Stimulated activated CD8-positive, alpha-beta memory T cell treated with anti-CD3 and anti-CD28 coated beads, Interleukin-7, amount 100 ng/mL, for 48 hours (primary cell): Measurements from ENCODE around the gene KHNYN.
"Not testable (repeated sequence)": the region's sequence is repeated elsewhere in the genome, so short reads cannot be mapped to it uniquely, and the experiment has no call there.

ENCODE experiments used
- DNase-seq, 2 donors: peaks; one replicate each; pipeline ENCODE4 v3.0.0-alpha.2; 2020; ENCODE audit warnings: low read depth in 1 of 2; ENCODE audit errors: extremely low read depth in 1 of 2

Gene KHNYN

DNA sequence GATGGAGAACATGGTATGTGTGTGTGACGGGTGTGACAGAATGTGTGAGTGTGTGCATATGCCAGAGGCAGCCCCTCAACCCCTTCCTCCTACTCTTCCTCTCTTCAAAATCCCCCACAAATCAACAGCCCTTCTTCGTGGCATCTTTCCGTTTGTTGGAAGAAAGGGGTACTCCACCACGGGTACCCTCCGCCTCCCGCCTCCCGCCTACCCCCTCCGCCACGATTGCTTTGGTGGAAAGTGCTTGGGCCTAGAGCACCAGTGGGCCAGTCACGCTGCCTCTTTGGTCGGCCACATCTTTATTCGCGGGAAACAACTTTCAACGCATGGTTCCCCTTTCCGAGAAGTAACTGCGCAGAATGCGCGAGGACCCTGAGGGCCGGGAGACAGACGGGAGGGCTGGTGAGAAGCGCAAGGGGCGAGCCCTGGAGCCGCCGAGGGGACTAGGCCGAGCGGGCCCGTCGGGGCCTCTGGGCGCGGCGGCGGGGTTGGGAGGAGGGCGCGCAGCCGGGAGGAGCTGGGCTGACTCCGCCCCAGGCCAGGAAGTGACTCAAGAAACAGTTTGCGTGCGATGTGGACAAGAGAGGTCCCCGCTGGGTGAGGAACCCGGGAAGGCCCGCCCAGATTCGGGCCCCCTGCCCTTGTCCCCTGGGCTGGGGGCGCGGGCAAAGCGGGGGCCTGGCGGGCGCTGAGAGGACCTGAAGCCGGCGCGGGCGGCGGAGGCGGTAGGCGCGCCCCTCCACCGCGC lies at the start of gene KHNYN, which contains the start of gene CBLN3:
KHNYN (plus strand) TSS at position 560 of the 748 bp plus-strand sequence. CDS start 777 bp downstream, outside the sequence.
CBLN3 (minus strand) TSS at position 274 of the 748 bp plus-strand sequence. CDS start 614 bp downstream, outside the sequence.
- DNase-seq = peak; percentile 78 to 85

DNA sequence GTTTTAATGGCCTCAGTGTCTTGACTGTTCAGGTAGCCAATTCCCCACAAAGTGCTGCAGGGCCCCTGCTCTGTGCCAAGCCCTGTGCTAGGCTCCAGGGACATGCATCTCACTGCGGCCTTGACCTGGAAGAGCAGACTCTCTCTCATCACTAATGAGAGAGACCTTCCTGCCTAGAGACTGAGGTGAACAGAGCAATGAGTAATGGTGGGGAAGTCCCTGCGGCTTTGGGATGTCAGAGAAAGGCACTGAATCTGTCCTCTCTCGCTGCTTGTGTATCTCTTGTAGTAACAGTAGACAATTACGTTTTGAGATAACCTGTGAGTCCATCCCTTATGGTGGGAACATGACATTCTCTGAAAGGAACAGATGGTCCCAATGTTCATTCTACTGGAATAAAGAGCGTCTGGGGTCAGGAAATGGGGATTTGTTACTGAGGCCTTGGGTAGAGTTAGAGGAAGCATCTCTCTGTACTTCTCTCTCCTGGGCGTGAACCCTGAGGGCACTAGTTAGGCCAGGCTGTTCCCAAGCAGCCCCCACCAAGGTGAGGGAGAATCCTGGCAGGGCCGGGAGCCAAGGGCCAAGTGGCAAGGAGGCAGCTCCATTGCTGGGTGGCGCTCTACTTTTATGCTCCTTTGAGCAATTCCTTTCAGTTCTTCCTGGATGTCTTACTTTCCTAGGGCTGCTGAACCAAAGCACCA lies 48.2 kb upstream of the KHNYN start:
- no peak for DNase-seq

DNA sequence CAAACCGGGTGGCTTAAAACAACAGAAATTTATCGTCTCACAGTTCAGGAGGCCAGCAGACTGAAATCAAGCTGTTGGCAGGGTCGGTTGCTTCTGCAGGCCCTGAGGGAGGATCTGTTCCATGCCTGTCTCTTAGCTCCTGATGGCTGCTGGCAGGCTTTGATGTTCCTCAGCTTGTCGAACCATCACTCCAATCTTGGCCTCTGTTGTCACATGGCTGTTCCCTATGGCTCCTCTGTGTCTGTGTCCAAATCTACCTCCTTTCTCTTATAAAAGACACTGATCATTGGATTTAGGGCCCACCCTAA lies 47.7 kb upstream of the KHNYN start:
- no peak for DNase-seq

DNA sequence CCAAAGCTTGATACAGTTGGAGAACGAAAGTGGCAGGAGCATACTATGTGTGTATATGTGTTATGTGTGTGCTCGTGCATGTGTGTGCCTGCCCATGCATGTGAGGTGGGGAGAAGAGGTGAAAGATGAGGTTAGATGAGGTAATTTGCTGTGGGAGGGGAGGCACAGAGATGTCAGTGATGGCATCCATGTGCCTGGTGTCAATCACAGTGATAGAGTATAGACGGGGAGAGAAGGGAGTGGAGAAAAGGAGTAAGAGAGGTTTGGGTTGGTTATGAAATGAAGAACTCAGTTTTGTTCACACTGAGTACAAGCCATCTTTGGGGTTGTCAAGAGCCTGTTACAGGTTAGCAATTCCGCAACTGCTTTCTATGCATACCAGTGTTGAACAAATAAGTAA lies 45.6 kb upstream of the KHNYN start:
- DNase-seq = no peak

DNA sequence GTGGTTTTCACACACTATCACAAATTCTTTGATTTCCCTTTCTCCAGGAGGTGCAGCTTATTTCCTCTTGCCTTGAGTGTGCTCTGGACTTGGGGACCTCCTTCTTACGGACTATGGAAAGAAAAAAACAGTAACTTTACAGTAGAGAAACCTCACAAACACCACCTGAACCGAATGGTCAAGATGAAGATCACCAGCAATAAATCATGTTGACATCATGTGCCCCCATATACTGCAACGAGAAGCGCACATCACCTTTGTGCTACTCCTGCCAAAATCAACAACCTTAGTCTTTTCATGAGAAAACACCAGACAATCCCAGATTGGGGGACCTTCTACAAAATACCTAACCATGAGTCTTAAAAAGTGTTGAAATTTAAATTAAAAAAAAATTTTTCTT lies 44.2 kb upstream of the KHNYN start:
- no peak for DNase-seq

DNA sequence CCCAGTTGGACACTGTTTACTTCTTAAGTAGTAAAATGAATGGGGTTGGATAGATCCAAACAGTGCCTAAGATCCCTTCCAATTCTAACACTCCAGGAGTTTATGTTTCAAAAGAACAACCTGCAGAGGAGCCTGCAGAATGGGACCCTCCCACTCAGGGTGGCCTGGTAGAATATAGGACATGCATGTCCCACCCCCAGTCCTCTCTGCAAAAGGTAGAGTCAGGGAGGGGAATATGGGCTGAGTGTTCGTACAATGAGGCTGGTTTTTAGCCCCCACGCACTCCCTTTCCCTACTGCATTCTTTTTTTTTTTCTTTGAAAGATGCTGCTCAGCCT lies 42.8 kb upstream of the KHNYN start:
- DNase-seq = no peak

DNA sequence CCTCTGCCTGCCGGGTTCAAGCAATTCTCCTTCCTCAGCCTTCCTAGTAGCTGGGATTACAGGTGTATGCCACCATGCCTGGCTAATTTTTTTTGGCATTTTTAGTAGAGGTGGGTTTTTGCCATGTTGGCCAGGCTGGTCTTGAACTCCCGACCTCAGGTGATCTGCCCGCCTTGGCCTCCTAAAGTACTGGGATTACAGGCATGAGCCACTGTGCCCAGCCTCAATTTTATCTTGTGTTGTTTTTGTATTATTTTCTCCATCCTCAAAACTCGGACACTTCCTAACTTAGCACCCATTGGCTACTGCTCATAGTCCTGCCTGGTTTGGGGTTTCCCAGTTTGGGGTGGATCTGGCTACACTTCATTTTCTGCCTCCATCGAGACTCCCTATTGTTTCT lies 42.2 kb upstream of the KHNYN start:
- not testable (repeated sequence) for DNase-seq

DNA sequence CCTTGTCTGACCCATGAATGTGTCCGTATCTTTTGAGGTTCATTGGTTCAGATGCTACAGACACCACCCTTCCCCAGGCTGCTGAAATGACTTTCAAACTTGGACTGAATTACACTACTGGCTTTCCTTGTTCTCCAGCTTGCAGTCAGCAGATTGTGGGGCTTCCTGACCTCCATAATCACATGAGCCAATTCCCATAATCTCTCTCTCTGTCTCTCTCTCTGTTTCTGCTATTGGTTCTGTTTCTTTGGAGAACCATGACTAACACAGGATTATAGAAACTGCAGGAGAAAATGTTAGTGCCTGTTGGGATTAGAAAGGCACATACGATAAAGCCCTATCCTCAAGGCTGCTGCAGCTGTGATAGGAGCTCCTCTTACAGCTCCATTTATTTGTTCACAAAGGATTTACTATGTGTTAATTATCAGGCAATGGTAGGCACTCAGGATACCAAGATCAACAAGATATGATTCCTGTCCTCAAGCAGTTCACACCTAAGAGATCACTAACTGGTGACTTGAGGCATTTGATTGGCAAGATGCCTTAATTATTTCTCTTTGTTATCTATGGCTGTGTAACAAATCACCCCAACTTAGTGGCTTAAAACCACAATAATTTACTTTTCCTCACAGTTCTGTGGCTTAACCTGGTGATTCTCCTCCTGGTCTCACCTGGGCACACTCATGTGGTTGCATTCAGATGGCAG lies 41.1 kb upstream of the KHNYN start:
- DNase-seq = no peak

DNA sequence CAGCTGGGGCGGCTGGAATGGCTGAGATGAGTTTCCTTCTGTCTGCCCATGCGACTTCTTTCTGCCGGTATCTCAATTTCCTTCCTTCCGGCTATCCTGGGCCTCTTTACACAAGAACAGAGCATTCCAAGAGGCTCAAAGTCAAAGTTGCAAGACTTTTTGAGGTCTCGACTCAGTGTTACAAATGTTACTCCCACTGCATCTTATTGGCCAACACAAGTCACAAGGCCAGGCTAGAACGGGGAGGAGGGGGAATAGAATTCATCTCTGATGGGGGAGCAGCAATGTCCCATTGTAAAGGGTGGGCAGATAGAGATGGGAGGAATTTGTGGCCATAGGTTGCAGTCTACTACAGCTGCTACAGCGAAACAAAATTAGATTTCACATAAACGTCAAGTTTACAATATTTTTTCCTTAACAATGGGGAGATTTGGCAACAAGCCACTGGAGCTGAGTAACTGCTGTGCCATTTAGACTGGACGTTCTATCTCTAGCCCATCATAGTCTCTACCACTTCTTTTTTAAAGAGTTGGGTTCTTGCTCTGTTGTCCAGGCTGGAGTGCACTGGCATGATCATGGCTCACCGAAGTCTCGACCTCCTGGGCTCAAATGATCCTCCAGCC lies 40.4 kb upstream of the KHNYN start:
- no peak for DNase-seq

DNA sequence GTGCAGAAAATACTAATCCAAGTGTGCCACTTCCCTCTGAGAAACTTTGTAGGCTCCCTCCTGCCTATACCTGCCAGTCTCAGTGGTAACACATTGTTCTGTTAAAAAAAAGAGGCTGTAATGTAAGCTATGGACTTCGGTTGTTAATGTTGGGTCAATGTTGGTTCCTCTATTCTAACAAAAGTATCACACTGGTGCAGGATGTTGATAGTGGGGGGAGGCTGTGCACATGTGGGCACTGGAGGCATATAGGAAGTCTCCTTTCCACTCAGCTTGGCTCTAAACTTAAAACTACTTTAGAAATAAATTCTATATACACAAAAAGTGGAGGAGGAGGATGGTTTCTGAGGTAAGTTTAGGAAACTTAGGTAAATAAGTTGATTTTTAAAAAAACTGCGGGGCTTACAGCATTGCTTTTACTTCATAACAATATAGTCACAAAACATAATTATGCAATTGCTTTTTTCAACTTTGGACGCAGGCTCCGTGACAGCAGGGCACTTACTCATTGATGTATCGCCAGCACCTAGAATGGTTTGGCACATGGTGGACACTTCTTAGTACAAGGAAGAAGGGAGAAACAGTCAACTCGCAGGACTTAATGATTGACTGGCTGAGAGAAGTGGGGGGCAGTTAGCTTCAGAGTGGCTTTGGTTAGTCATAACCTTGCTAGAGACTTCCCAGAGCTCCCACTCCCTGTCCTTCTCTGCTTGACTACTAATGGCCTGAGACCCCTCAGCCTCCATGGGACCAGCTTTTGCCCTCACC lies 38.9 kb upstream of the KHNYN start:
- DNase-seq = no peak

DNA sequence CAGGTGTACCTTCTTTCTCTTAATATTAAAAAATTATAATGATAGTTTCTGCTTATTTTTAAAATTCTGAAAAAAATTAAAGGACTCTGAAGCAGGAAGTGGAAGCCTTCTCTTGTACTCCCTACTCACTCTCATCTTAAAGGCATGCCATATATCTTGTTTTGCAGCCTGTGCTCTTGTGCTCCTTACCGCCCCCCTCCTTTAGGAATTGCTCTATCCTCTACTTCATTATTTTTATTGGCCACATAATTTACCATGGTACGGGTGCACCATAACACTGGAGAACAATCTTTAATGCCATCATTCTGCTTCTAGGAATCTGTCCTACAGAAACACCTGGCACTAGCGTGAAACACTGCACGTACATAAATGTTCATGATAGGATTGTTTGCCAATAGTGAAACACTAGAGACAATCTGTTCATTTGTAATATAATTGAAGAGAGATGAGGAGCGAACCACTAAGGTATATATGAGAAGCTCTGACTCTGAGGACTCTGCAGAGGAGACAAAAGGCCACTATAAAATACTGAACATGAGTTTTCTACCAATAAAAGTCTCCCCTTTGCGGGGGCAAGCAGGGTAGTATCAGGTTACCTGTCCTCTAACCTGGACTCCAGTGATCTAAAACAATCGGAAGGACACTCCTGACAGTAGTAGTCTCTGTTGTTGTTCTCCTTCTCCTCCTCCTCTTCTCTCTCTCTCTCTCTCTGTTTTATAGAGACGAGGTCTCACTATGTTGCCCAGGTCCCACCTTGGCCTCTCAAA lies 37.2 kb upstream of the KHNYN start:
- no peak for DNase-seq

DNA sequence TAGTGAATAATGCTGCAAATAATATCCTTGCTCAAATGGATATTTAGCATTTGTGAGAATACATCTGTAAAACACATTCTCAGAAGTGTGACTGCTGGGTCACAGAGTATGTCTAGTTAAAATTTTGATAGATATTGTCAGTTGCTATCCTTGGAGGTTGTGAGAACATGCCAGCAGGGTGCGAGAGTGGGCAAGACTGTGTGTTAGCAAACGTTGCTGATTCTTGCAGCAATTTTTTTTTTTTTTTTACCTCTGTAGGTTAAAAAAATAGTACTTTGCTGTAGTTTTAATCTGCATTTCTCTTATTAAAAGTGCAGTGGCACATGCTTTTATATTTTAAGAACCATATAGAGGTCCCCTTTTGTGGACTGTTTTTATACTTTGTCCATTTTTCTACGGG lies 35.5 kb upstream of the KHNYN start:
- no peak for DNase-seq

DNA sequence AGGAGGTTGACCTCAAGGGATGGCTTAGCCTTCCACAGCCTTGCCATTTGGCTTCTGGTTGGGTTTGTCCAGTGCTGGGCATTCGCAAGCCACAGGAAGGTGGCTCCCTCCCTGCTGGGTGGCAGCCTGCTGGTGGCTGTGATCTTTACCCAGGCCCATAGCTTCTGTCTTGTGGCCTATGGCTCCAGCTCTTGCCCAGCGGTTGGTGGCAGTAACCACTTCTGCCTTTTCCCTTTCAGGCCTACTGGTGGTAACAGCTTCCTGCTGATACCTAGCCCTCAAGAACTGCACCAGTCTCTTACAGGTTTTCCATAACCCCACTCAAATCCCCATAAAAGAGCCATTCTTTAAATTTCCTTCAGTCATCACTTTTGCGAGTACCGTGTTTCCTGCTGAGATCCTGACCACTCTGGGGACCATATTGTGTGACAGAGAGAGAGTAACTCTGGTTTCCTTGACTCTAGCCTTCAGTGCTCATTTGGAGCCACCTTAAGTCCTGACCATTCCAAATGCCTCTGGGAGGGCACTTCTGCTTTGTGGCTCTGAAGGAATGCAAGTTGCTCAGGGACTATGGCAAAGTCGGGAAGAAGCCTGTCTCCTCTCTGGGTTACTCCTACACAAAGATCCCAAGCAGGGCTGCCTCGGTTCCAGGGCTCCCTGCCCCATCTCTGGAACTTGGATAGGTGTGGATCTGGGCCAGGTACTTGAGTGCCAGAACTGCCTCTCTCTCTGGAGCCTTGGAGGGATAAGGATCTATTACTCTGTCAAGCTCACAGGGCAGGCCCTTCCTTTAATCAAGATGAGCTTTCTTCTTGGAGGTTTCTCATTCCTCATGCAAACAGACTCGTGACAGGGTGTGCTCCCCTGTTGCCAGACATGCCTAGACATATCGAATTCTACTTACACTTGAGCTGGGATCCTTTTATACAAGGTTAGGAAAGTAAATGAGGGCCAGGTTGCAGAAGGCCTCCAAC lies 33.9 kb upstream of the KHNYN start:
- no peak for DNase-seq

DNA sequence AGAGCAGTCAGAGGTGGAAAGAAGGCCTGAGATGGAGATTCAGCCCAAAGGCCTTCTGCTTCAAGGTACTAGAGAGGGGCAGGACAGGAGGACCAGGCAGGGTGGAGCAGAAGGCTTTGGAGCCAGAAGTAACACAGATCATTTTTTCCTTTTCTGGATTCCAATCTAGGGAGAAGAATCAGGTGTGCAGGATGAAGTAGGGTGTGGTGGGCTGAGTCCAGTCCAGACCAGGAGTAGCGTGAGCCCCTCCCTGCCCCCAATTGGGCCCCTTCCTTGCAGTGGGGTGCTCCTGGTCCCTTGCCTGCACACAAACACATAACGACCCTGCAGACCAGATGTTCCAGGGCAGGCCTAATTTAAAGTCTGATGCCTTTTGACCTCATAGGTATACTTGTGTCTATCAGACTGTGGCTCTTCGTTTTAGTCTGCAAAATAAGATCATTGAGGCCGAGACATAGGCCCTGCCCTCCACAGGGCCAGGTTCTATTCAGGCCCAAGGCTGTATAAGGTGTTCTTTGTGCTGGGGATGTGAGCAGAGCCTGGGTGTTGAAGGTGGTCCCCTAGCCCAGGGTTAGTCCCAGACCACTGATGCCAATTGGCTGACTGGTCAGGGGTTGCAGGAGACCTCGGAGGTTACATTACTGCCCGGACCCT lies 32.0 kb upstream of the KHNYN start:
- DNase-seq = no peak

DNA sequence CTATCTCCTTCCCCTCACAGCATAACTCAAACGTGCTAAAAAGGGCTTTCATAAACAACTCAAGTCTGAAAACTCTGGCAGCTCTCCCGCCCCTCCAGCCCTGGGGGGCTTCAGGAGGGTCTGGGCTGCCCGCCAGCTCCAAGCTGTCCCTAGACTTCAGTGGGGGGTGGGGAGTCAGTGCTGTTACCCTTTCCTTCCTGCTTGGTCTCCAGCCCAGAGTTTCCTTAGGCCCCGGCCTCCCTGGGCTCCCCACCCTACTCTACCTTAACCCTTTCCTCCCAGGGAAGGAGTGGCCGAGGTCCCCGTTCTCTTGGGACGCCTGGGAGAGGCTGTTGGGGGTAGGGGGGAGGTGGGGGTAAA lies 31.5 kb upstream of the KHNYN start:
- no peak for DNase-seq

DNA sequence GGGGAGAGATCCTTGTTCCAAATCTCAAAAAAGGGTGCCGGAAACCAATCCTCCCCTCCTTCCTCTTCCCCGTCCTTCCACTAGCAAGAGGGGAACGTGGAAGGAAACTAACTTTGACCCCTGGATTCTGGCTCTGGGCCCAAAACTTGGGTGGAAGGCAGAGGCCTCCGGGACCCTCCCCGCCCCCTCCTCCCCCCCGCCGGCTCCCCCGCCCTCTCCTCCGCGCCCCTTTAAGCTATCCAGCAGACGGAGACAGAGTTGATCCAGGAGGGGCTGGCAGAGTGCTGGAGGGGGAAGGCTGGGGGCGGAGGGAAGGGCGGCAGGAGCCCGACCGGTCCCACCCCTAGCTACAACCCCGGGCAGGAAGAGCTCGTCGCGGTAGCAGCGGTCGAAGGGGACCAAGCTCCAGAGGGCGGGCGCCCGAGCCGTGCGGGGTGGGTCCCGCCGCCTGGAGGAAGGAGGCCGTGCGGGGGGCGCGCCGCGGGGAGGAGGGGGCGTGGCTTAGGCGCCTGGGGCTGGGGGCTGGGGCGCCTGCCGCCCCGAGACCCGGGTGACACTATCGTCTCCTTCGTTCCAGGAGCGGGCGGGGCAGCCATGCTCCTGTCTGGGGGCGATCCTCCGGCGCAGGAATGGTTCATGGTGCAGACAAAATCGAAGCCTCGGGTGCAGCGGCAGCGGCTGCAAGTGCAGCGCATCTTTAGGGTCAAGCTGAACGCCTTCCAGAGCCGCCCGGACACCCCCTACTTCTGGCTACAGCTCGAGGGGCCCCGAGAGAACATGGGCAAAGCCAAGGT lies 30.9 kb upstream of the KHNYN start, which contains the start of gene NYNRIN:
NYNRIN (plus strand) TSS at position 351 of the 794 bp plus-strand sequence; CDS start at position 595, 244 bp downstream.
- DNase-seq = no peak

DNA sequence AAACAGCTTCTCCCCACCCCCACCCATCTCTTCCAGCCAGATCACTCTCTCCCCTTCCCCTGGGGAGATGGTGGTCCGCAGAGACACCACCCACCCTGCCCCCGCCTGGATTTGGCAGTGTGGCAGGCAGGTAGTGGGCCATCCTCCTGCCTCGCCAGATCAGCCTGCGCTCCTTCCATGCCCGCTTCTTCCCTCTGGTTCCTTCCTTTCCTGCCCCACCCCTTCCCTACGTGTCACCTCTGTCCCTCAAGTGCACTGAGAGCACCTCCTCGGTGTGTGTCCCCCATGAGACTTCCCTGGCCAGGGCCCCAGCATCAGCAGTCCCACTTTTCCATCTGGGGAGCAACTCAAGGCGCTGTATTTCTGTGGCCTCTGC lies 30.3 kb upstream of the KHNYN start:
- no peak for DNase-seq
